Naive B cell (primary cell): Measurements from ENCODE around the gene ADAMTS13. TPM values are rescaled to one million over a fixed set of nuclear protein-coding genes. Genes with fewer than 3 reads are reported as not detected.
A peak's percentile ranks its signal among the peaks of the same experiment; 100 is the strongest.

ENCODE experiments used
- ATAC-seq, 2 donors: fragments of 150-1000 bp; cut with Tn5 transposase; 2 replicates each; pipeline ENCODE4 v1.10.0; 2021; ENCODE audit warnings: low read depth in 2 of 2, mild to moderate bottlenecking in 2 of 2, moderate library complexity in 2 of 2
- DNase-seq: peaks from one replicate; pipeline ENCODE4 v3.0.0; 2022
- H3K27ac Mint-ChIP-seq, 6 donors: one replicate each; pipeline ENCODE4 v1.8.0; 2020 to 2022; ENCODE audit warnings: mild to moderate bottlenecking in 6 of 6, mixed read lengths in 6 of 6, moderate library complexity in 5 of 6, inconsistent platforms in 2 of 6
- H3K27me3 Mint-ChIP-seq, 3 donors: one replicate each; pipeline ENCODE4 v1.8.0; 2021 to 2022; ENCODE audit warnings: mixed read lengths in 3 of 3, mild to moderate bottlenecking in 1 of 3
- H3K36me3 Mint-ChIP-seq, 2 donors: one replicate each; pipeline ENCODE4 v1.8.0; 2020 to 2022; ENCODE audit warnings: mixed read lengths in 2 of 2, inconsistent platforms in 1 of 2, mild to moderate bottlenecking in 1 of 2
- H3K4me1 Mint-ChIP-seq, 3 donors: one replicate each; pipeline ENCODE4 v1.8.0; 2020 to 2022; ENCODE audit warnings: mixed read lengths in 3 of 3, inconsistent platforms in 1 of 3, mild to moderate bottlenecking in 1 of 3, moderate library complexity in 1 of 3
- H3K4me3 Mint-ChIP-seq, 8 donors: one replicate each; pipeline ENCODE4 v1.8.0; 2020 to 2022; ENCODE audit warnings: mild to moderate bottlenecking in 8 of 8, mixed read lengths in 8 of 8, moderate library complexity in 8 of 8, inconsistent platforms in 2 of 8
- H3K9me3 Mint-ChIP-seq, 7 donors: one replicate each; pipeline ENCODE4 v1.8.0; 2020 to 2022; ENCODE audit warnings: mixed read lengths in 7 of 7, mild to moderate bottlenecking in 5 of 7, inconsistent platforms in 2 of 7, moderate library complexity in 1 of 7
- polyA plus RNA-seq, 6 donors: library from polyadenylated mRNA; unstranded; fragments of 300-500 nt; fragmentation: Illumina TruSeq; gene quantifications; one replicate each; pipeline ENCODE4 v1.2.3, GENCODE V29; 2021; ENCODE audit warnings: low read depth in 6 of 6

ADAMTS13 gene
- polyA plus RNA-seq, 6 donors from 2014 or later: 0.23 to 0.25 TPM; not detected in 4

DNA sequence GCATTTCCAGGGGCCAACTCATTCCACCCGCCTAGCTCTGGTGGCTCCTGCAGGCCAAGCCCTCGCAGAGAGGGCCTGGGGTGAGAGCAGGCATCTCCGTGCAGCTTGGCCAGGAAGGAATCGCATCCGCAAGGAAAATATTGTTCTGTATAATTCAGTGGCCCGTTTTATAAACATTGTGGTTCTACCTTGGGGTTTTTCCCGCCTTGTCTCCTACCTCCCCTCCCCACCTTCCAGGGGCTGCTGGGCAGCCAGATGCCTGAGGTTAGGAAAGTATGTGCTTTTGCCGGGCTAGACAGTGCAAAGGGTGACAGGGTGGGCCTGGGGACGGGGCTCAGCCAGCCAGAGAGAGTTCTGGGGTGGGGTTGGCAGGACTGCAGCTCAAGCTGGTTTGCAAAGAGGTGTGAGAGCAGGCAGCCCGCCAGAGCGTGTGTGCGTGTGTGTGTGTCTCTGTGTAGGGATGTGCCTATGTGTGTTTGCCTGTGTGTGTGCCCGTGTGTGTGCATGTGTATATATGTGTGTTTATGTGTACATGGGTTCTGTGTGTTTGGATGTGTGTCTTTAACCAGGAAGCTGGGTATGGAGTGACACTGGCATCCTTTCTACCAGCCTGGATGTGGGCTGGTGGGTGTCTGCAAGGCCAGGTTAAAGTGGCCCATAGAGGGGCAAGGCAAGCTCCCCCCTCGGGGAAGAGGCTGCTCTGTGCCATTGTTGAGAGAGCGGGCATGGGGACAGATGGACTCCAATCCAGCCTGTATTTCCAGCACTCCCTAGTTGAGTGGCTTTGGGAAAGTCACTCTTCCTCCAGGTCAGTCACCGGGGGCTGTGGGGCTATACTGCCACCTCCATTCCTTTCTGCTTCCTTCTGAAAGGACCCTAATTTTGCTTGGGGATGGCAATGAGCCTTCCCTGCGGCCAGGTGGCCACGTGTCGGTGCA is 67.4 kb downstream of the ADAMTS13 start:
- Mint-ChIP-seq H3K27me3 (peaks cover 14 to 21% (median 16%) of the 10 kb centered on the region in 3 donors), H3K27ac (no peak overlapping the region), H3K9me3 (no peaks in the 10 kb centered on the region), H3K4me3 (no peak overlapping the region), H3K36me3 (no peaks in the 10 kb centered on the region), H3K4me1 (peaks cover 0 to 8% (median 5%) of the 10 kb centered on the region in 3 donors)
- ATAC-seq (no peak), DNase-seq (no peak)

DNA sequence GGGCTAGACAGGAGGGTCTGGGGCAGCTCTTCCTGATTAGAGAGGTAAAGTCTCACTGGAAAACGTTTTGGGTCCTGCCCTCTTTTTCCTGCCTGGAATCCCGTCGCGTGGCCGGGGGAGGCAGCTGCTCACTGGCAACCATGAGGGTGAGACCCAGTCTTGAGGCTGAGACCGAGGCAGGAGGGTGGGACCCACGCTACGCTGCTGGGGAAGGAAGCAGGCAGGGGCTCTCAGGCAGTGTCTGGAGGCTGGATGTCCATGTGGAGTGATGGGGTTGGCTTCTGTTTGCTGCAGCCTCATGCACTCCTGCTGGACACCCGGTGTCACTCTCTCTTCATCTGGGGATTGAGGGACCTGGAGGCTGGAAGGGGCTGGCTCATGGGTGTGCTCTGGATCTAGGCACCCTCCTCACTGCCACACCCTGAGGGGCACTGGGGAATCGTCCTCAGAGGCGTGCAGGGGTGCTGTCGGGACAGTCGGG is 68.1 kb downstream of the ADAMTS13 start:
- ATAC-seq: no peak

DNA sequence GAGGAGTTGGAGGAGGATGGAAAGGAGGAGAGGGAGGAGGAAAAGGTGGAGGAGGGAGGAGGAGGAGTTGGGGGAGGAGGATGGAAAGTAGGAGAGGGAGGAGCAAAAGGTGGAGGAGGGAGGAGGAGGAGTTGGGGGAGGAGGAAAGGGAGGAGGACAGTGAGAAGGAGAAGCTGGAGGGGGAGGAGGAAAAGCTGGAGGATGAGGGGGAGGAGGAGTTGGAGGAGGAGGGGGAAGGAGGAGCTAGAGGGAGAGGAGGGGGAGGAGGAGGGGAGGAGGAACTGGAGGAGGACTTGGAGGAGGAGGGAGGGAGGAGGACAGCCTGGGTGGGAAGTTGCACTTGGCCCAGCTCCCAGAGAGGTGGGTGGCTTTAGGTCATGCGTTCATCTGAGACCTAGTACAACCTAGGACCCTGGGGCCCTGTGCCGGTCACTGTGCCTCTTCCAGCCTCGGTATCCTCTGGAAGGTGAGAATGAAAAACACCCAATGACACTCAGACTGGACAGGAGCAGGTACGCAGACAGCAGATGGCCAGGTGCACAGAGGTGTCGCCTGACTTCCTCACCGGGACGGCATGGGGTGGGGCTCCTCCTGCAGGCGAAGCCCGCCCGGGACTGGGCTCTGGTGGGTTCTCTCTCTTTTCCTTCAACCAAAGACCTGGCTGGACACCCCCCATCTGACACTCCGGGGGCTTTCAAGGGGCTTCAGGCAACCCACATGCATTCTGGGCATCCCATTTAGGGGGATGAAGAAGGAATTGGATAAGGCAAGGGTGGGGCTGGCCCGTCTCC is 68.9 kb downstream of the ADAMTS13 start:
- Mint-ChIP-seq H3K9me3 (no peaks in the 10 kb centered on the region), H3K27ac (no peak overlapping the region), H3K36me3 (no peaks in the 10 kb centered on the region), H3K4me1 (peaks cover 0 to 5% (median 4%) of the 10 kb centered on the region in 3 donors), H3K4me3 (no peak overlapping the region), H3K27me3 (peaks cover 14 to 21% (median 16%) of the 10 kb centered on the region in 3 donors)
- no peak for ATAC-seq
- no peak for DNase-seq

More for the DNA sequence above, 68.1 kb downstream of the ADAMTS13 start:
- peaks cover 0 to 8% (median 5%) of the 10 kb centered on the region in 3 donors for H3K4me1 Mint-ChIP-seq
- H3K36me3 Mint-ChIP-seq: no peaks in the 10 kb centered on the region
- H3K27me3 Mint-ChIP-seq: peaks cover 14 to 21% (median 16%) of the 10 kb centered on the region in 3 donors
- no peak for DNase-seq
- no peaks in the 10 kb centered on the region for H3K9me3 Mint-ChIP-seq
- no peak overlapping the region for H3K27ac Mint-ChIP-seq
- H3K4me3 Mint-ChIP-seq: peak overlapping the region in 1 of 8 donors; percentile 29

DNA sequence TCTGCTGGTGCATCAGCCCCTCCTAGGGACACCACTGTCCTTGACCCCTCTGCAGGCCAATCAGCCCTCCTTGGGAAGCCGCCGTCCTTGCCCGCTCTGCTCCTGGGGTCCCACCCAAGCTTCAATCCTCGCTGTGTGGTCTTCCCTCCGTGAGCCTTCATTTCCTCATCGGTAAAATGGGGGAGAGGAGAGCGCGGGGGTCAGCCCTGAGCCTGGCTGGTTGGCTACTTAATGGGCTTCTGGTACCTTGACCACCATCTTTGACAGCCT is 69.4 kb downstream of the ADAMTS13 start:
- no peak for DNase-seq
- H3K9me3 Mint-ChIP-seq: no peaks in the 10 kb centered on the region
- no peak overlapping the region for H3K27ac Mint-ChIP-seq
- ATAC-seq: no peak
- no peaks in the 10 kb centered on the region for H3K36me3 Mint-ChIP-seq
- H3K4me3 Mint-ChIP-seq: no peak overlapping the region
- peaks cover 11 to 16% (median 14%) of the 10 kb centered on the region in 3 donors for H3K27me3 Mint-ChIP-seq
- no peaks in the 10 kb centered on the region for H3K4me1 Mint-ChIP-seq

DNA sequence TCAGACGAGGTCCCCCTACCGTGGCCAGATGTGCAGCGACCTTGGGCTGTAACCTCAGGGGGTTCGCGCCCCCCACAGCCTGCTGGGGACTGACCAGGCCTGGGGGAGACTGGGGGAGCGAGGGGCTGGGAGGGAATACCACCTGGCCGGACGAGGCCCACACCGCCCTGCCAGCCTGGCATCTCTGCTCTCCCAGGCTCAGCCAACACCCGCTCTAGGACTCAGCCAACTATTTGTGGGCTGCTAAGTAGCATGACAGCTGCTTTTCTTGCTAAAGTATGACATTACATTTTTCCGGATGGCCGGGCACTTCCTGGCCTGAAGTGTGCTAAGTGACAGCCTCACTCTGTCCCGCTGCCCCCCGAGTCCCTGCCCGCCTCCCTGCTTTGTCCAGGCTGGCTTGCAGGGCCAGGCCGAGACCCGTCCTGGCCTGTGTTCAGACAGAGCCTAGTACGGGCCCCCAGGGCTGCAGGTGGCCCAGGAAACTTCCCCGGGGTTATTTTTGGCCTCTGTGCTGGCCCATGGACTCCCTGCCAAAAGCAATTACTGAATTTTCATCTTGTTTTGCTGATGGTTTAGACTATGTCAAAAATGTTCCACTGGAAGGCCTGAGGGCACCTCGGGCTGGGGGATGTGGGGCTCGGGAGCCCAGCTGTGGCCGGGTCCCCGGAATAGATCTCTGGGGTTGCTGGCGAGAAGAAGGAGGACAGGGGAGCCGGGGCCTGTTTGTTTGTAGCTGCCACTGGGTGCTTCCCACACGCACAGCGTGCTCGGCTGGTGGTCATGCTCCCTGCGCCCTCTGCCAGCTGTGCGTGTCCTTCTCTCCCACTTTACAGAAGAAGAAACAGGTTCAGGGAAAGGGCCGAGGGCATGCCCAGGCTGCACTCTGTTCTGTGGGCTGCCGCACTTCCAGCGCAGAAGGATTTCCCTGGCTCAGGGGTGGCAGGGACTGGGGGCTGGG is 70.2 kb downstream of the ADAMTS13 start:
- Mint-ChIP-seq H3K27ac (no peak overlapping the region), H3K27me3 (peaks cover 11 to 15% (median 14%) of the 10 kb centered on the region in 3 donors)
- no peak for ATAC-seq

DNA sequence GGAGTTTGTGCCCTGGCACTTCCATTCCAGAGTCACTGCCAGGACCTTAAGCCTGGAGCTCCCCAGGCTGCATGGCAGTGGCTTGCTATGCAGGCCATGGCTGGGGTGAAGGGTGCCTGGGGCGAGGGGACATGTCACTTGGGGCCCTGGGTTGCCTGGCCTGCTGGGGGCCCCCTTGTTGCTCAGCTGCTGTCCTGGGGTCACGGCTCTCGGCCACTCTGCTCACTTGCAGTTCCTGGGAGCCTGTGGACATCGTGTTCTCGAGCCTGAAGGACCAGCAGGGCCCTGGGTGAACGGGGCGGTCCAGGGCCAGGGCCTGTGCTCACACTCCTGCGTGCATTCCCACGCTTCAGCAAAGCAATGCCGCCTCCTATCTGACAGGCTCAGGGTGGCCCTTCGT is 71.3 kb downstream of the ADAMTS13 start:
- no peak for ATAC-seq
- no peak for DNase-seq
- no peaks in the 10 kb centered on the region for H3K4me1 Mint-ChIP-seq
- H3K4me3 Mint-ChIP-seq: no peak overlapping the region
- peak overlapping the region in 1 of 6 donors; percentile 59 for H3K27ac Mint-ChIP-seq
- peaks cover 11 to 23% (median 22%) of the 10 kb centered on the region in 3 donors for H3K27me3 Mint-ChIP-seq
- H3K36me3 Mint-ChIP-seq: no peaks in the 10 kb centered on the region
- H3K9me3 Mint-ChIP-seq: no peaks in the 10 kb centered on the region

More for the DNA sequence above, 70.2 kb downstream of the ADAMTS13 start:
- Mint-ChIP-seq H3K4me3 (no peak overlapping the region), H3K36me3 (no peaks in the 10 kb centered on the region), H3K4me1 (no peaks in the 10 kb centered on the region), H3K9me3 (no peaks in the 10 kb centered on the region)
- no peak for DNase-seq

DNA sequence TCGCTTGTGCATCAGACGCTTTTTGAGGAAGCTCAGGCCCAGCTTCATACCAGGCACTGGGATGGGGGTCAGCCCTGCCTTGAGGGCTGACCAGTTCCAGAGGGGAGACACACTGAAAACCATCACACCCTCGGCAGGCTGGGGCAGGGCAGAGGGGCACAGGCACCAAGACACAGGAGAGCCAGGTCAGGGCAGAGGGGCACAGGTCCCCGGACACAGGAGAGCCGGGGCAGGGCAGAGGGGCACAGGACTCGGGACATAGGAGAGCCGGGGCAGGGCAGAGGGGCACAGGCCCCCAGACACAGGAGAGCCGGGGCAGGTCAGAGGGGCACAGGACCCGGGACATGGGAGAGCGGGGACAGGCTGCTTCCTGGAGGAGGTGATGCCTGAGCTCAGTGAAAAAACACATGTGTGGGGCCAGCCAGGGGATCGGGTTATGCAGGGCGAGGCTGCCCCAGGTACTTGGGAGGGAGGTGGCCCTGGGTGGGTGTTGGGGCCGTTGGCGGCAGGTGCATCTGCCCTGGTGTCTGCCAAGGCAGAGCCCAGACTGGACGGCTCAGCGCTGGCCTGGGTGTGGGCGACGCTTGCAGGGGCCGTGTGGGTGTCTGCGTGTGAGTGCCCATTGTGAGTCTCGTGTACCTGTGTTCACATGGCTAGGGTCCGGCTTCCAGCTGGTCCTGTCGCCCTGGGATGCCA is 71.8 kb downstream of the ADAMTS13 start:
- H3K4me1 Mint-ChIP-seq: no peaks in the 10 kb centered on the region
- H3K36me3 Mint-ChIP-seq: no peaks in the 10 kb centered on the region
- peaks cover 11 to 29% (median 25%) of the 10 kb centered on the region in 3 donors for H3K27me3 Mint-ChIP-seq
- no peak overlapping the region for H3K4me3 Mint-ChIP-seq
- DNase-seq (no peak), ATAC-seq (no peak)
- no peaks in the 10 kb centered on the region for H3K9me3 Mint-ChIP-seq
- H3K27ac Mint-ChIP-seq: peak overlapping the region in 2 of 6 donors; percentile 58 to 59

DNA sequence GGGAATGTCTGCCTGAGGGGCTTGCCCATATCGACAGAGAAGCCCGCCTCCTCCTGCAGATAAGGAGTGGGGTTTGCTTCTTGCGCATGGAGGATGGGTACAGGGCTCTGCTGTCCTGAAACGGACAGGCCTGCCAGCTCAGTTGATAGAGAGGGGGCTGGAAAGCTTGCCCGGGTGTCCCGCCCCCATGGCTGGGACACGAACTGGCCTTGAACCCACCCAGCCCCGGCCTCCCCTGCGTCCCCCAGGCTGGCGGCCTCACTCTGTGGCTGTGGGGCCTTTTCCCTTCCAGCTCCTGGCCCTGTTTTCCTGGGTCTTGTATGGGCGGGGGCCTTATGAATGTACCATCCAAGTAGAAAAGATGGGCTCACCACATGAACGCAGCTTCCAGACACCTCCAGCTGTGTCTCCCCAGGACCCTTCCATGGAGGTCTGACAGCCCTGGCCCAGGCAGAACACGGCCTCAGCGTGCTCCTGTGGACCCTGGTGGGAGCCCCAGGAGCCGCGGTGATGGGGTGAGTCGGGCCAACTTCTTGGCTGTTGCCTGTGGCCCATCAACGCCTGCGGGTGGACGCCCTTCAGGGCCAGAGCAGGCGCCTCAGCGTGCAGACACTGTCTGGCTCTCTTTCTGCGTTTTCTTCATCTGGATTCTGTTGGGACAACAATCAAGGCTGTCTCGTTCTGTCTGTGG is 72.6 kb downstream of the ADAMTS13 start:
- no peaks in the 10 kb centered on the region for H3K4me1 Mint-ChIP-seq
- H3K36me3 Mint-ChIP-seq: no peaks in the 10 kb centered on the region
- no peaks in the 10 kb centered on the region for H3K9me3 Mint-ChIP-seq
- DNase-seq (no peak), ATAC-seq (no peak)
- no peak overlapping the region for H3K4me3 Mint-ChIP-seq
- H3K27me3 Mint-ChIP-seq: peaks cover 4 to 29% (median 18%) of the 10 kb centered on the region in 3 donors
- peak overlapping the region in 1 of 6 donors; percentile 58 for H3K27ac Mint-ChIP-seq

DNA sequence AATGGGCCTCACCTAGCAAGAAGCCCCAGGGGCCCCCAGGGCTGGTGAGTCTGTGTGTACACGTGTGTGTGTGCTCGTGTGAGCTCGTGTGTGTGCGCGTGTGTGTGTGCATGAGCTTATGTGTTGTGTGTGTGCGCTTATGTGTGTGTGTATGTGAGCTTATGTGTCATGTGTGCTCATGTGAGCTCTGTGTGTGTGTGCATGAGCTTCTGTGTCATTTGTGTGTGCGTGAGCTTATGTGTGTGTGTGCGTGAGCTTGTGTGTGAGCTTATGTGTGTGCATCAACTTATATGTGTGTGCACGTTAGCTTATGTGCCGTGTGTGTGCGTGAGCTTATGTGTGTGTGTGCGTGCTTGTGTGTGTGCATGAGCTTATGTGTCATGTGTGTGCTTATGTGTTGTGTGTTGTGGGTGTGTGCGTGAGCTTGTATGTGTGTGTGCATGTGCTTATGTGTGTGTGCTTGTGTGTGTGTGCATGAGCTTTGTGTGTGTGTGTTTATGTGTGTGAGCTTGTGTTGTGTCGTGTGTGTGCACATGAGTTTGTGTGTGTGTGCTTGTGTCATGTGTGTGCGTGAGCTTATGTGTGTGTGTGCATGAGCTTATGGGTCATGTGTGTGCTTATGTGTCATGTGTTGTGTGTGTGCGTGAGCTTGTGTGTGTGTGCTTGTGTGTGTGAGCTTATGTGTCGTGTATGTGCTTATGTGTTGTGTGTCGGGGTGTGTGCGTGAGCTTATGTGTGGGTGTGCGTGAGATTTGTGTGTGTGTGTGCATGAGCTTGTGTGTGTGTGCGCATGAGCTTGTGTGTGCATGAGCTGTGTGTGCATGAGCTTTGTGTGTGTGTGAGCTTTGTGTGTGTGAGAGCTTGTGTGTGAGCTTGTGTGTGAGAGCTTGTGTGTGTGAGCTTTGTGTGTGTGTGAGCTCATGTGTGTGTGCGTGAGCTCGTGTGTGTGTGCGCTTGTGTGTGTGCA is 73.4 kb downstream of the ADAMTS13 start:
- peaks cover 8 to 31% (median 16%) of the 10 kb centered on the region in 3 donors for H3K27me3 Mint-ChIP-seq
- no peaks in the 10 kb centered on the region for H3K4me1 Mint-ChIP-seq
- no peak overlapping the region for H3K27ac Mint-ChIP-seq
- no peak for ATAC-seq
- no peak overlapping the region for H3K4me3 Mint-ChIP-seq
- no peak for DNase-seq
- peaks cover 0 to 3% (median 0%) of the 10 kb centered on the region in 7 donors for H3K9me3 Mint-ChIP-seq
- peaks cover 0 to under 1% of the 10 kb centered on the region in 2 donors for H3K36me3 Mint-ChIP-seq

DNA sequence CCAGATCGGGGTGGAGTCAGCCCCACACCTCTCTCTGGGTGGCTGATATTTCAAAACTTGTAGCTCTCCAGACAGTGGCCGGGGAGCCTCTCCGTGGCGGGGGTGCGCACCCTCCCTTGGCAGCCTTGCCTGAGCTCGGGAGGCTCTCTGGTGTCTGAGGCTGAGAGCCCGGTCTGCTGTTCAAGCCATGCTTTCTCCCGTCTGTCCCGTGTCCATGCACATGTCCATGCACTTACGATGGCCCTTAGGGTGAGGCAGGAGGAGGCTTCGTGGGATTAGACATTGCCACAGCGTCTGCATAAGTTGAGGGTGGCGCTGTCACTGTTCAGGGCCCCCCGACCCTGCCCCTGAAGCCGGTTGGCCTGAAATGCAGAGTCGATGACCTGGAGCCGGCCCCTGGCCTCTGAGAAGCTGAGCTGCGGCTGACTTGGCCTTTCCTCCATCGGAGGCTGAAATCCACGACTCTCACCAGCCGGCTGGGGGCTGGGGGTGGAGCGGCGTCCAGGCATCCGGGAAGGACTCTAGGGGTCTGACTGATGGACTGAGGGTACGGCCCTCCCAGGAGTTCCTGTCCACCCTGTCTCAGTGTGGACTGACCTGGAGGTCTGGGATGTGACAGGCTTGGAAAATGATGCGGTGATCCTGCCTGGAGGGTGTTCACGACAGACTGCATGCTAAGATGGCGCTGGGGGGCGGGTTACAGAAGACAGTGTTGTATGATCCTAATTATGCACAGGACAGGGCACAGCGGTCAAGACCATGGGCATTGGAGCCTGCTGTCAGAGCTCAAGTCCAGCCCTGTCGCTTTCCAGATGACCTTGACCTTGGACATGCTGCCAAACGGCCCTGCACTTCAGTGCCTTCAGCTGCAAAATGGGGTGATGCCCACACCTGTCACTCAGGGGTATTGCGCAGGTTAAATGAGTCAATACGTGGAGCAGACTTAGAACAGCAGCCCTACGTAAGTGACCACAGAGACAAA is 75.0 kb downstream of the ADAMTS13 start:
- H3K27me3 Mint-ChIP-seq: peaks cover 13 to 36% (median 28%) of the 10 kb centered on the region in 3 donors
- ATAC-seq: no peak
- no peak overlapping the region for H3K27ac Mint-ChIP-seq
- H3K9me3 Mint-ChIP-seq: peaks cover 7 to 16% (median 11%) of the 10 kb centered on the region in 7 donors
- no peaks in the 10 kb centered on the region for H3K4me1 Mint-ChIP-seq
- no peak overlapping the region for H3K4me3 Mint-ChIP-seq
- H3K36me3 Mint-ChIP-seq: peaks cover 6 to 16% of the 10 kb centered on the region in 2 donors
- DNase-seq: no peak
